AG09319 (cell line): ENCODE data around the gene RBBP8NL.

Experiments used
- DNase-seq: peaks from one replicate; pipeline ENCODE4 v3.0.0-alpha.2; 2010; ENCODE audit warnings: low read depth; ENCODE audit errors: extremely low read depth
- CTCF ChIP-seq: IDR thresholded peaks from 2 replicates; pipeline ENCODE4 v1.5.1; 2011; ENCODE audit warnings: low read depth, mild to moderate bottlenecking, inconsistent platforms, low read length, moderate library complexity

The RBBP8NL gene

DNA sequence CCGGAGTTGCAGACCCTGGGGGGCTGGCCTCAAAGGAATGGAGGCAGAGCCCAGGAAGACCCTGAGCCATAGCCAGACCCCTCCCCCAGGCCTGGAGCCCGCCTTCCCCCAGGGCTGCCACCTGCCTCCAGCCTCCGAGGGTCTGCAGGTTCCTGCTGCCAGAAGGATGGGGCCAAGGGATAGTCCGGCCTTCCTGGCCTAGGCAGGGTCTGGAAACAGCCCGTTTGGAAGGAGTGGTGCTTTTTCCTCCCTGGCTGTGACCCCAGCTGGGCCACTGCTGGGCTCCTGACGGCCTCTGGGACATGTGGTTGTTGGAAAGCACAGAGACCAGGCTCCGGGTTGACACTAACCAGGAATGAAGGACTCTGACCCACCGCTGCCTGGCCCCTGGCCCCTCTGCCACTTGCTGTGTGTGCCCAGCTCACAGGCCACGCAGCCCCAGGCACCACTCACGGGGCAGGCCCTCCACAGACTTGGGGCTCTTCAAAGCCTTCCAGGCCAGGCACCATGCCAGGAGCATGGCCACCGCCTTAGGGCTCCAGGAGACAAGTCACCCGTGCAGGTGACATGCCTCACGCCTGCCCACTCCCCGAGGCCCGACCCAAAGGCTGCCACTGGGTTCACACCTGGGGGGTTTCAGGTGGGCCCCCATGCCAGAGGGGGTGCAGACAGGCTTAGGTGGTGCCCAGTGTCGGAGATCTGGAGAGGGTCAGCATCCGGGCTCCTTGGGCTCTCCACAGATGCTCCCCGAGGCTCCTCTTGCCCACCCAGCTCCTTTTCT is 56.3 kb downstream of the RBBP8NL start:
- no peak for DNase-seq
- no peak for TF ChIP-seq CTCF

DNA sequence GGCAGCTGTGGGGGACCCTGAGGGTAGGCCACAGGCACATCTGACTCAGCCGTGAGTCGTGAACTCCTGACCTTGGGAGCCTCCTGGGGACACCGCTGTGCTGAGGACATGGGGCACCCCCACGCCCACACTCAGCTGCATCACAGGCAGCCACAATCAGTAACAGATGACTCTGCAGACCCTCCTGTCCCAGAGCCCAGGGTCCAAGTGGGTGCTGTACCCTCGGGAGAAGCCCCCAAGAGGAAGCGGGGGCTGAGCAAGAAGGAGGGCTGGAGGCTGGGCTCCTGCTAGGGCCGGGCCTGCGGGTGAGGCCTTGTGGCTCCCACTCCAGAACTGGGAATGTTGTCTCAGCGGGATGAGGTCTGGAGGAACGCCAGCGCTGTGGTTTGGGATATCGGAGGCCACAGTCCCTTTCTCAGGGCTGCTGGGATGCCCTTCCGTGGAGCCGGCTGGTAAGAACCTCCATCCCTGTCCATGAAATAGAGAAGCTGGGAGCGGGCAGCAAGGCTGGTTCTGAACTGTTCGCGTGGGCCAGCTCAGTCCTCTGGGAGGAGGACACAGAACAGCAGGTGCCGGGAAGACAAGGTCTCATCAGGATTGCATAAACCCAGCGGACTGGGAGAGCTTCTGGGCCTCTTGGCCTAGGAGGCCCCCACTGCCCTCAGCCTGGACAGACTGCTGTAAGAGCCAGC is 57.1 kb downstream of the RBBP8NL start:
- TF ChIP-seq CTCF: no peak
- no peak for DNase-seq

GRCh38 chr20:62369815-62370114 is 57.6 kb downstream of the RBBP8NL start:
- no peak for DNase-seq
- no peak for TF ChIP-seq CTCF

- DNase-seq: no peak
- peak; percentile 33 for TF ChIP-seq CTCF
Measured at GRCh38 chr20:62368976-62369814, 58.1 kb downstream of the RBBP8NL start.

DNA sequence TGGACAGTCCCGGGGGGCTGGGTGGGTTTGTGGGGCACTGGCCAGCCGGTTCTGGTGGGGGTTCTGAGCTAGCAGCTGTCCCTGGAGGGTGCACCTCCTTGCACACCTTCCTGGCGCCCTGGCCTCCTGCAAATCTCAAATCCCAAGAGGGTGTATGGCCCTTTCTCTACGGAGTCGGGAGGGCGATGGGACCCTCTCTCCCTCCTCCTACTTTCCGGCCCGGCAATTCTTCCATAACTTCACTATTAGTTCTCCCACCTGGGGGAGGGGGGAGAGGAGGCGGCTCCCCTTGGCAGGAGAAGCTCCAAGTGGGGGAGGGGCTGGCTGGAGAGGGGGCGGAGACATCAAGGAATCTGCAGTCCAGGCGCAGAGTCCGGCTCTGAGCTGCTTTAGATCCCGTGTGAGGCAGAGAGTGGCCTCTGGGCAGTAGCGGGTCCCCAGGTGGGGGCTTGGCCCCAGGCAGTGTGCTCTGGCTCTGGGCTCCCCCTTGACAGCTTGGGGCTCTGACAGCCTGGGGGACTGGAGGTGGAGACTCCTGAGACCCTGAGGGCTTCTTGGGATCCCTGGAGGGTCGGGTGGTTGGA is 58.9 kb downstream of the RBBP8NL start:
- DNase-seq: no peak
- TF ChIP-seq CTCF: no peak

DNA sequence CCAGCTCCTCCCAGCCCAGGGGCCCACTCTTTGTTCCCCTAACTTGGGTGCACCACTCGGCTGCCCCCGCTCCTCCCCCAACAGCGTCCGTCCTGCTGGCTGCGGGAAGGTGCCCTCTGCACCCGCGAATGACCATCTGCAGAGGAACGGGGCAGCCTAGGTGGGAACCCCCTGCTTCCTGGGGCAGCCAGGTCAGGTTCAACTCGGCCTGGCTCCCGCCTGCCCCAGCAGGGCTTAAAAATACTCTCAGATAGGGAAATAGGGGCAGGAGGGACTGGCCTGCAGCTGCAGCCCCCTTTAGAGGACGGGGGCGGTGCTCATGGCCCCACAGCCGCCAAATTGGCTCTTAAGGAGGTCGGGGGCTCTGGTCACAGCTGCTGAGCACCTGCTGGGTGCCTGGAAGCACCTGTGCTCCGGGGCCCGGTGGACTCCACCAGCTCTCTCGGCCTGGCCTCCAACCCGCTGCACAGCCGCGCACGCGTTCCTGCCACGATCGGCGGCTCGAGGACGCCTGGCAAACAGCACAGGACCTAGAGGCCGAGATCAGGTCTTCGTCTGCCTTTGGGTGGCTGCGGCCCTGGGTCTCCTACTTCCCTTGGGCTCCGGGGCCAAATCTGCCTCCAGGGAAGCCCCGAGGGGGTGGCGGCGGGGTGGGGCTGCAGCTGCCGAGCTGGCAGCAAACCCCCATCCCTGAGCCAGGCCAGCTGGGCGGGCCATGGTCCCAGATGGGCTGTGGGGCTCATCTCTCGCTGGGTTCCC is 59.5 kb downstream of the RBBP8NL start:
- no peak for DNase-seq
- TF ChIP-seq CTCF: no peak
